Mesothelial cell of epicardium (in vitro differentiated cells): ENCODE data around the gene WDR86. TPM values are rescaled to one million over a fixed set of nuclear protein-coding genes. Genes with fewer than 3 reads are reported as not detected.

ENCODE experiments used
- DNase-seq, 2 experiments: peaks; one replicate each; pipeline ENCODE4 v3.0.0; 2021; ENCODE audit warnings: low spot score in 2 of 2; ENCODE audit not compliant: unreplicated experiment in 2 of 2
- H3K27ac Mint-ChIP-seq: 2 replicates; pipeline ENCODE4 v1.8.0; 2021; ENCODE audit warnings: mixed read lengths
- H3K27me3 Mint-ChIP-seq: 2 replicates; pipeline ENCODE4 v1.8.0; 2021; ENCODE audit warnings: low read depth, mixed read lengths
- H3K36me3 Mint-ChIP-seq: 2 replicates; pipeline ENCODE4 v1.8.0; 2021; ENCODE audit warnings: mixed read lengths
- H3K4me1 Mint-ChIP-seq: 2 replicates; pipeline ENCODE4 v1.8.0; 2021; ENCODE audit warnings: mixed read lengths
- H3K4me3 Mint-ChIP-seq: 2 replicates; pipeline ENCODE4 v1.8.0; 2021; ENCODE audit warnings: mild to moderate bottlenecking, moderate library complexity, mixed read lengths
- H3K9me3 Mint-ChIP-seq: 2 replicates; pipeline ENCODE4 v1.8.0; 2021; ENCODE audit warnings: mixed read lengths
- total RNA-seq: library from RNA; stranded (reverse); gene quantifications from 3 replicates; pipeline ENCODE4 v1.2.1, GENCODE V29; 2021
- TF ChIP-seq, protein P1 (sequence below): fragments of 200-600 bp; sonication (generic); IDR thresholded peaks from one replicate; pipeline ENCODE4 v1.5.0; 2021; ENCODE audit warnings: antibody characterized with exemption; ENCODE audit not compliant: unreplicated experiment

Gene WDR86, protein sequence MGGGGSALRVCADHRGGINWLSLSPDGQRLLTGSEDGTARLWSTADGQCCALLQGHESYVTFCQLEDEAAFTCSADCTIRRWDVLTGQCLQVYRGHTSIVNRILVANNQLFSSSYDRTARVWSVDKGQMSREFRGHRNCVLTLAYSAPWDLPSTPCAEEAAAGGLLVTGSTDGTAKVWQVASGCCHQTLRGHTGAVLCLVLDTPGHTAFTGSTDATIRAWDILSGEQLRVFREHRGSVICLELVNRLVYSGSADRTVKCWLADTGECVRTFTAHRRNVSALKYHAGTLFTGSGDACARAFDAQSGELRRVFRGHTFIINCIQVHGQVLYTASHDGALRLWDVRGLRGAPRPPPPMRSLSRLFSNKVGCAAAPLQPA
- total RNA-seq: 259 to 274 TPM (median 266 TPM) in 3 replicates

DNA sequence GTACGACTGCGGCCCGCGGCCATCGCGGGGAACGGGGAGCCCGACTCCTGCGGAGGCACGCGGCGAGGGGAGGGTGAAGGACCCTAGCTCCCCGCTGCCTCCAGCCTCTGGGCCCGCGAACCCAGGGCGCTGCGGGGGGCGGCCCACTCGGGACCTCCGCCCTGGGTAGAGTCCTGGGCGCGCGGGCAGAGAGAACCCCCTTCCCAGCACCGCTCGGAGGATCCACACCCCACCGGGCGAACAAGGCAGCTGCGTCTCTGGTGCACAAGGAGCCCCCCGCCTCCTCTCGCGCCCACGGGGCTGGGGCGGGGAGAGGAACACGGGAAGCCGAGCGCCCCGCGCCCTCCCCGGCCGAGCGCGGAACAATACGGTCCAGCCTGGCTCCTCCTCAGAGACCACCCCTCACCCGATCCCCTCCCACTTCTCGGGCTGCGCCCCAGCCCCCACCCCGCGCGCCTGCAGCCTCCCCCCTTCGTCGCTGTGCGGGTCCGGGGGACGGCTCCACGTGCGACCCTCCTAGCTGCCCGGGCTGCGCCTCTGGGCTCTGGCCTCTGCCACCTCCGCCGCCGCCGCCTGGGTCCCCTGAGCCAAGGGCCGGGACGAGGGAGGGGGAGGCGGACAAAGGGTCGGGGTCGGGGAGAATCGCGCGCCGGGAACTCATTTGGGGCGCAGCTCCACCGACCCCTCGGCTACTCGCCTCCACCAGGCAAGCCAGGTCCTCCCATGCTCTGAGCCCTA is at the start of gene WDR86:
Gene WDR86, minus strand, starts transcription at position 372 of the 738 bp plus-strand sequence. CDS start 449 bp downstream, outside the sequence.
- peak within 1 kb of the TSS; percentile 91 for H3K4me3 Mint-ChIP-seq
- H3K36me3 Mint-ChIP-seq: peaks cover 9% of the 10 kb centered on the region
- peaks cover 9% of the 10 kb centered on the region for H3K9me3 Mint-ChIP-seq
- peaks cover 52% of the 10 kb centered on the region for H3K4me1 Mint-ChIP-seq
- TF ChIP-seq, protein P1, sequence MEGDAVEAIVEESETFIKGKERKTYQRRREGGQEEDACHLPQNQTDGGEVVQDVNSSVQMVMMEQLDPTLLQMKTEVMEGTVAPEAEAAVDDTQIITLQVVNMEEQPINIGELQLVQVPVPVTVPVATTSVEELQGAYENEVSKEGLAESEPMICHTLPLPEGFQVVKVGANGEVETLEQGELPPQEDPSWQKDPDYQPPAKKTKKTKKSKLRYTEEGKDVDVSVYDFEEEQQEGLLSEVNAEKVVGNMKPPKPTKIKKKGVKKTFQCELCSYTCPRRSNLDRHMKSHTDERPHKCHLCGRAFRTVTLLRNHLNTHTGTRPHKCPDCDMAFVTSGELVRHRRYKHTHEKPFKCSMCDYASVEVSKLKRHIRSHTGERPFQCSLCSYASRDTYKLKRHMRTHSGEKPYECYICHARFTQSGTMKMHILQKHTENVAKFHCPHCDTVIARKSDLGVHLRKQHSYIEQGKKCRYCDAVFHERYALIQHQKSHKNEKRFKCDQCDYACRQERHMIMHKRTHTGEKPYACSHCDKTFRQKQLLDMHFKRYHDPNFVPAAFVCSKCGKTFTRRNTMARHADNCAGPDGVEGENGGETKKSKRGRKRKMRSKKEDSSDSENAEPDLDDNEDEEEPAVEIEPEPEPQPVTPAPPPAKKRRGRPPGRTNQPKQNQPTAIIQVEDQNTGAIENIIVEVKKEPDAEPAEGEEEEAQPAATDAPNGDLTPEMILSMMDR: no peak
- peak within 1 kb of the TSS; percentile 92 for H3K27ac Mint-ChIP-seq
- no peaks in the 10 kb centered on the region for H3K27me3 Mint-ChIP-seq
- DNase-seq: peak in 1 of 2 experiments; percentile 74

DNA sequence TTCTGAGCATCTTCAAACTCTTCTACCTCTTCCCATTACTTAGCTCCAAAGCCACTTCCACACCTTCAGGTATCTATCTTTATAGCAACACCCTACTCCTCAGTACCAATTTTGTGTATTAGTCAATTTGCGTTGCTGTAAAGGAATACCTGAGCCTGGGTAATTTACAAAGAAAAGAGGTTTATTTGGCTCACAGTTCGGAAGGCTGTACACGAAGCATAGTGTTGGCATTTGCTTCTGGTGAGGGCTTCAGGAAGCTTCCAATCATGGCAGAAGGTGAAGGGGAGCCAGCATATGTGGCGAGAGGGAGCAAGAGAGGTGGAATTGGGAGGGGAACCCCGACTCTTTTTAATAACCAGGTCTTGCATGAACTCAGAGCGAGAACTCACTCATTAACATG is 47.7 kb upstream of the WDR86 start:
- TF ChIP-seq, protein P1: no peak
- H3K9me3 Mint-ChIP-seq: peaks cover 10% of the 10 kb centered on the region
- peaks cover 37% of the 10 kb centered on the region for H3K4me1 Mint-ChIP-seq
- H3K4me3 Mint-ChIP-seq: no peak overlapping the region
- no peak for DNase-seq
- no peaks in the 10 kb centered on the region for H3K27me3 Mint-ChIP-seq
- peaks cover 3% of the 10 kb centered on the region for H3K36me3 Mint-ChIP-seq
- no peak overlapping the region for H3K27ac Mint-ChIP-seq

DNA sequence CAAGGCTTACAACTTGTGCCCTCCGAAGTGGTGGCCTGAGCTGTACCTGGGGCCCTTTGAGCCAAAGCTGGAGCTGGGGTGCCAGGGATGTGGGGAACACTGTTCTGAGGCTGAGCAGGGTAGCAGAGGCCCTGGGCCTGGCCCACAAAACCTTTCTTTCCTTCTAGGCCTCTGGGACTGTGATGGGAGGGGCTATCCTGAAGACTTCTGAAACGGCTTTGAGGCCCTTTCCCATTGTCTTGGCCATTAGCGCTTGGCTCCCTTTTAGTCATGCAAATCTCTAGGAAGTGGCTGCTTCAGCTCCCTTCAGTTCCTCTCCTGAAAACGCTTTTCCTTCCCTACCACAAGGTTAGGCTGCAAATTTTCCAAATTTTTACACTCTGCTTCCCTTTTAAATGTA is 46.9 kb upstream of the WDR86 start:
- no peak overlapping the region for H3K4me3 Mint-ChIP-seq
- H3K9me3 Mint-ChIP-seq: peaks cover 6% of the 10 kb centered on the region
- peaks cover 1% of the 10 kb centered on the region for H3K36me3 Mint-ChIP-seq
- H3K27ac Mint-ChIP-seq: no peak overlapping the region
- peaks cover 40% of the 10 kb centered on the region for H3K4me1 Mint-ChIP-seq
- peak in 1 of 2 experiments; percentile 25 for DNase-seq
- TF ChIP-seq, protein P1: no peak
- no peaks in the 10 kb centered on the region for H3K27me3 Mint-ChIP-seq

DNA sequence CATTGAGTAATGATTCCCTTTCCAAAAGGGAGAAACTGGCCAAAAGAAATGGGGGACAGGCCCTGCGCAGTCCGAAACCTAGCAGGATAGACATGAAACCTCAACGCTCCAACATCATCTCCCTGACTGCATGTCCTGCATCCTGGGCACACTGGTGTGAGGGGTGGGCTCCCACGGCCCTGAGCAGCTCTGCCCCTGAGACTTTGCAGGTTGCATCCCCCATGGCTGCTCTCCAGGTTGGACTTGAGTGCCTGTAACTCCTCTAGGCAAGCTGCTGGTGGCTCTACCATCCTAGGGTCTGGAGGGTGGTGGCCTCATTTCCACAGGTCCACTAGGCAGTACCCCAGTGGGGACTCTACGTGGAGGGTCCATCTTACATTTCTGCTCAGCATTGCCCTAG is 46.4 kb upstream of the WDR86 start:
- H3K27me3 Mint-ChIP-seq: no peaks in the 10 kb centered on the region
- H3K36me3 Mint-ChIP-seq: peaks cover 1% of the 10 kb centered on the region
- no peak overlapping the region for H3K4me3 Mint-ChIP-seq
- peaks cover 6% of the 10 kb centered on the region for H3K9me3 Mint-ChIP-seq
- peaks cover 40% of the 10 kb centered on the region for H3K4me1 Mint-ChIP-seq
- peak in 1 of 2 experiments; percentile 20 for DNase-seq
- H3K27ac Mint-ChIP-seq: no peak overlapping the region
- TF ChIP-seq, protein P1: no peak

DNA sequence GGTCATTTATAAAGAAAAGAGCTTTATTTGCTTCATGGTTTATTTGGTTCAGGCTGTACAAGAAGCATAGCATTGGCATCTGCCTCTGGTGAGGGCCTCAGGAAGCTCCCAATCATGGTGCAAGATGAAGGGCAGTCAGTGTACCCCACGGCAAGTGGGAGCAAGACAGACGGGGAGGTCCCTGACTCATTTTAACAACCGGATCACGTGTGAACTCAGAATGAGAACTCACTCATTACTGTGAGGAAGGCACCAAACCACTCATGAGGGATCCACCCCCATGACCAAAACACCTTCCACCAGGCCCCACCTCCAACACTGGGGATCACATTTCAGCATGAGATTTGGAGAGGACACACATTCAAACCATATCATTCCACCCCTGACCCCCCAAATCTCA is 45.9 kb upstream of the WDR86 start:
- Mint-ChIP-seq H3K36me3 (peaks cover 1% of the 10 kb centered on the region), H3K4me3 (no peak overlapping the region), H3K27ac (no peak overlapping the region), H3K4me1 (peaks cover 39% of the 10 kb centered on the region), H3K27me3 (no peaks in the 10 kb centered on the region), H3K9me3 (peaks cover 6% of the 10 kb centered on the region)
- TF ChIP-seq, protein P1: no peak
- DNase-seq: peak in 1 of 2 experiments; percentile 20
